Activated CD8-positive, alpha-beta memory T cell treated with anti-CD3 and anti-CD28 coated beads for 36 hours (primary cell): ENCODE measurements around the gene CACNA1H. TPM values are rescaled to one million over a fixed set of nuclear protein-coding genes. Genes with fewer than 3 reads are reported as not detected.

Experiments
- CTCF ChIA-PET: fragments of 350-600 bp; sonication (Branson Sonifier 250); formaldehyde crosslinking; loops from one replicate; lab custom pipeline; 2021; ENCODE audit warnings: antibody characterized with exemption; lab: Charles Lee
- POLR2A ChIA-PET: fragments of 350-600 bp; sonication (Branson Sonifier 250); formaldehyde crosslinking; loops from one replicate; lab custom pipeline; 2021; ENCODE audit warnings: antibody characterized with exemption; lab: Charles Lee
- total RNA-seq, 2 experiments: library from RNA; stranded (reverse); gene quantifications; one replicate each; pipeline ENCODE4 v1.2.3, GENCODE V29; 2021

The CACNA1H gene
- total RNA-seq, 2 experiments from 2014 or later: 0.44 to 0.63 TPM

DNA sequence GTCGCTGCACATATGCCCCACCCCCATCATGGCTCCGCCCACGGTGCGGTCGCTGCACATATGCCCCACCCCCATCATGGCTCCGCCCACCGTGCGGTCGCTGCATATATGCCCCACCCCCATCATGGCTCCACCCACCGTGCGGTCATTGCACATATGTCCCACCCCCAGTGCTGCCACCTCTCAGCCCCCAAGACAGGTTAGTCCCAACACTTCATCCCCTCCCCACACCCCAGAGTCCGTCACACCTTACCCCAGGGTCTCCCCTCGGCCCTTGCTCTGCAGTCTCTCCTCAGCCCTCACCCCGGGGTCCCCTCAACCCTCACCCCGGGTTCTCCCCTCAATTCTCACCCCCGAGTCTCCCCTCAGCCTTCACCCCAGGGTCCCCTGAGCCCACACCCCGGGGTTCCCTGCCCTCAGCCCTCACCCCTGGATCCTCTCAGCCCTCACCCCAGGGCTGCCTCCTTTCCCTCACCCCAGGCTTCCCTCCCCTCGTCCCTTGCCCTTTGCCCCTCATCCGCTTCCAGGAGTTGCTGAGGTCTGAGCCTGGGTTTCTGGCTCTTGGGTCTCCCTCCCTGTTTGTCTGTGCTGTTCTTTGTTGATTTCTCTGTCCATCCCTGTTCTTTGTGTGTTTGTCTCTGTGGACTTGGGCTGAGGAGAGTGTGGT, 46.6 kb downstream of the CACNA1H start:
- POLR2A ChIA-PET: no interaction called here
- CTCF ChIA-PET: no interaction called here

- CTCF ChIA-PET: no interaction called here
- POLR2A ChIA-PET: no interaction called here
Measured at GRCh38 chr16:1200014-1200627, 47.2 kb downstream of the CACNA1H start.

DNA sequence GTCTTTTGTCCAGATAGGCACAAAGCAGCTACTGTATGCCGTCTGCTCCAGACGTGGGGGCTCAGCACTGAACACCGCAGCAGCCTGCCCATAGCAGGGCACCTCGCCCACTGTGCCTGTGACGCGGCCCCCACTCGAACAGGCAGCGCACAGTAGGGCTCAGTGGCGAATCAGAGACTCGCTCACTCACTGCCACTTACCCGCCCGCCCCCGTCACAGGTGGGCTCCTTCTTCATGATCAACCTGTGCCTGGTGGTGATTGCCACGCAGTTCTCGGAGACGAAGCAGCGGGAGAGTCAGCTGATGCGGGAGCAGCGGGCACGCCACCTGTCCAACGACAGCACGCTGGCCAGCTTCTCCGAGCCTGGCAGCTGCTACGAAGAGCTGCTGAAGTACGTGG, 48.5 kb downstream of the CACNA1H start:
- ChIA-PET CTCF (no interaction called here), POLR2A (no interaction called here)

- ChIA-PET POLR2A (no interaction called here), CTCF (no interaction called here)
Measured at GRCh38 chr16:1202274-1202673, 49.4 kb downstream of the CACNA1H start.

- POLR2A ChIA-PET: no interaction called here
- CTCF ChIA-PET: no interaction called here
Measured at GRCh38 chr16:1204933-1205332, 52.0 kb downstream of the CACNA1H start.

GRCh38 chr16:1206326-1206725, 53.4 kb downstream of the CACNA1H start:
- ChIA-PET CTCF (no interaction called here), POLR2A (no interaction called here)

- ChIA-PET CTCF (interaction anchor here (1.2 kb wide), 1 partner anchor 150 kb away, joined by 3 read pairs; no protein-coding TSS in a partner anchor), POLR2A (no interaction called here)
Measured at GRCh38 chr16:1206786-1207185, 53.9 kb downstream of the CACNA1H start.

DNA sequence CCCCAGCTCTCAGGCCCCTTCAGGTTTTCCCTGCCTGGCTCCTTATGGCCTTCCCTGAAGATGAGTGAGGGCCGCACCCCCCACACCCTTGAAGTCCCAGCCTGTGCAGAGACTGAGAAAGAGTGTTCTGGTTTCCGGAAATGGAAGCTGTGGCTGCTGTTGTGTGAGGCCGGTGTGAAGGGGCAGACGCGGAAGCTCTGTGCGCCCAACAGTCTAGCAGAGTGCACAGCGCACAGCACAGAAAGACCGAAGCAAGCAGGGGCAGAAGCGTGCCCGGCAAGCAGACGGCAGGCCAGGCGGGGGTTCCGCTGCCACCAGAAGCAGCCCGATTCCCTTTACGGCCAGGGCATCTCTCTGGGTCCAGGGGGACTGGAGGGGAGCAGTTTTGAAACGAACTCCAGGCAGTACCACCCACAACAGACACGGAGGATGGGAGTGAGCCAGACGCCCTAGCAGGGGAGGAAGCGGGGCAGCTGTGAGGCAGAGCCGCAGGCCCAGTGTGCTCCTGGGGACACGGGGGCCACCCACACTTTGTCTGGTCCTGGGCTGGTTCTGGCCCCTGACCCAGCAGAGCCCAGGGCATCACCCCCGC, 55.4 kb downstream of the CACNA1H start:
- CTCF ChIA-PET: interaction anchor here (0.5 to 1.2 kb wide), 2 partner anchors 58 to 151 kb away, joined by 3 to 4 read pairs; no protein-coding TSS in a partner anchor
- POLR2A ChIA-PET: no interaction called here

DNA sequence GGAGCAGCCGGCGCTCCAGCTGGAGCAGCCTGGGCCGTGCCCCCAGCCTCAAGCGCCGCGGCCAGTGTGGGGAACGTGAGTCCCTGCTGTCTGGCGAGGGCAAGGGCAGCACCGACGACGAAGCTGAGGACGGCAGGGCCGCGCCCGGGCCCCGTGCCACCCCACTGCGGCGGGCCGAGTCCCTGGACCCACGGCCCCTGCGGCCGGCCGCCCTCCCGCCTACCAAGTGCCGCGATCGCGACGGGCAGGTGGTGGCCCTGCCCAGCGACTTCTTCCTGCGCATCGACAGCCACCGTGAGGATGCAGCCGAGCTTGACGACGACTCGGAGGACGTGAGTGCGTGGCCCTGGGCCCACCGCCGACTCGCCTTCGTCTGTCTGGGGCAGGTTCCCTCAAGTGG, 56.2 kb downstream of the CACNA1H start:
- POLR2A ChIA-PET: no interaction called here
- CTCF ChIA-PET: no interaction called here

DNA sequence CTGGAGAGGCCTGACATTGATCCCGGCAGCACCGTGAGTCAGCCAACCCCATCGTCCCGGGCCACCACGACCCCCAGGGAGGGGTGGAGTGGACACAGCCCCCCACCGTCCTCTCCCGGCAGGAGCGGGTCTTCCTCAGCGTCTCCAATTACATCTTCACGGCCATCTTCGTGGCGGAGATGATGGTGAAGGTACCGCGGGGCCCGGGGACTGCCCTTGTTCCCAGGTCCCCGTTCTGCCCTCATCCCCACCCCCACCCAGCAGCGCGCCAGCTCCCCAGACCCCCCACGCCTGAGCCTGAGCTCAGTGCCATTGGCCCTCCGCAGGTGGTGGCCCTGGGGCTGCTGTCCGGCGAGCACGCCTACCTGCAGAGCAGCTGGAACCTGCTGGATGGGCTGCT, 57.6 kb downstream of the CACNA1H start:
- ChIA-PET POLR2A (interaction anchor here (0.6 kb wide), 1 partner anchor 684 kb away, joined by 3 read pairs; no protein-coding TSS in a partner anchor), CTCF (no interaction called here)

GRCh38 chr16:1211451-1212268, 58.8 kb downstream of the CACNA1H start:
- ChIA-PET POLR2A (no interaction called here), CTCF (no interaction called here)

DNA sequence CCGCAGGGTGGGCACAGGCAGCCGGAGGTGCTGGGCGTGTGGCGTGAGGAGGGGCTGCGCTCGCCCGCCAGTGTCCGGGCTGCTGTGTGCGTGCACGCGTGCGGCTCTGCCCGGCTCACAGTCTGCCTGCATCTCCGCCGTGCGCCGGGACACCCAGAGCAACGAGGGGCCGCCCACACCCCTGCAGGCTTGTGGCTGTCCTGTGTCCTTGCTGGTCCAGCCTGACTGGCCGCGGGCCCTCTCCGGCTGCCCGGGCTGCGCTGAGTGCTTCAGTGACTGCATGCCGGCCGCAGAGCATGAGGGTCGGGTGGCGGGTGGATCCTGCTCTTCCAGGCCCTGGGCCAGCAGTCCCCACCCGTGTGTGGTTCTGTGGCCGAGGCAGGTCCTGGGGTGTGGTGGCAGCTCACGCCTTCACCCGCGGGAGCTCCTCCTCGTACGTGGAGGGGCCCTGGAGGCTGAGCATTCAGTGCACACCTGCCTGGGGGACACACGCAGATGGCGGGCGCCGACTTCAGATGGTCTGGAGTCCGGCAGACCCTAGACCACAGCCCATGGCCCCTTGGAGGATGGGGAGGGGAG, 59.8 kb downstream of the CACNA1H start:
- CTCF ChIA-PET: no interaction called here
- POLR2A ChIA-PET: no interaction called here

DNA sequence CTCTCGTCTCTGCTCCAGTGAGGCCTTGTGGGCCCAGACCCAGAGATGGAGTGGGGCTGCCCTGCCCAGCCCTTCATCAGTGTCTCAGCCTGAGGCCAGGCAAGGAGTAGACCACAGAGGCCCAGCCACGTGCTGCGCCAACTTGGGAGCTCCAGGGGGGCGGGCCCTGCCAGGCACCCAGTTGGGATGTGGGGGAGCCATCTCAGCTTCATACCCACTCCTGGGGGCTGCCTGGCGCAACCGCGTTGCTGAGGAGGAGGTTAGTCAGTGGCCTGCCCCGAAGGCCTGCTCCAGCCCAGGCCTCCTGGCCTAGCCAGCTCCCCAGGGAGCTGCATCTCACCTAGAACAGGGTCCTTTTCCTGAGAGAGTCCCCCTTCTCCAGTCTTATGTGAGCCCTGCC, 60.3 kb downstream of the CACNA1H start:
- ChIA-PET CTCF (no interaction called here), POLR2A (no interaction called here)

GRCh38 chr16:1213796-1214372, 61.0 kb downstream of the CACNA1H start:
- CTCF ChIA-PET: no interaction called here
- POLR2A ChIA-PET: no interaction called here

GRCh38 chr16:1214719-1215118, 61.8 kb downstream of the CACNA1H start:
- POLR2A ChIA-PET: no interaction called here
- CTCF ChIA-PET: no interaction called here

GRCh38 chr16:1215574-1216295, 62.8 kb downstream of the CACNA1H start:
- CTCF ChIA-PET: no interaction called here
- POLR2A ChIA-PET: no interaction called here

GRCh38 chr16:1216296-1216619, 63.4 kb downstream of the CACNA1H start:
- CTCF ChIA-PET: no interaction called here
- POLR2A ChIA-PET: no interaction called here

GRCh38 chr16:1216681-1217400, 63.9 kb downstream of the CACNA1H start:
- ChIA-PET CTCF (no interaction called here), POLR2A (no interaction called here)
